Fibroblast of villous mesenchyme (primary cell): ENCODE results near the gene AP1G2. TPM values are rescaled to one million over a fixed set of nuclear protein-coding genes. Genes with fewer than 3 reads are reported as not detected.
"Not testable (repeated sequence)": the region's sequence is repeated elsewhere in the genome, so short reads cannot be mapped to it uniquely, and the experiment has no call there.

ENCODE experiments used
- DNase-seq: peaks from one replicate; pipeline ENCODE4 v3.0.0-alpha.2; 2010; ENCODE audit warnings: low read depth
- H3K4me3 ChIP-seq: 2 replicates; pipeline ENCODE4 v1.5.1; 2011; ENCODE audit warnings: low read depth, mild to moderate bottlenecking, low read length
- total RNA-seq: library from RNA; depleted of rRNA; stranded (reverse); fragments of >200 nt; gene quantifications from 2 replicates; pipeline ENCODE4 v1.2.3, GENCODE V29; 2012
- TF ChIP-seq, protein P1 (sequence below): IDR thresholded peaks from 2 replicates; pipeline ENCODE4 v1.5.1; 2012; ENCODE audit warnings: low read depth, mild to moderate bottlenecking, low read length; ENCODE audit not compliant: insufficient read depth

The AP1G2 gene
- total RNA-seq, 1 donor, result 18.1 TPM

DNA sequence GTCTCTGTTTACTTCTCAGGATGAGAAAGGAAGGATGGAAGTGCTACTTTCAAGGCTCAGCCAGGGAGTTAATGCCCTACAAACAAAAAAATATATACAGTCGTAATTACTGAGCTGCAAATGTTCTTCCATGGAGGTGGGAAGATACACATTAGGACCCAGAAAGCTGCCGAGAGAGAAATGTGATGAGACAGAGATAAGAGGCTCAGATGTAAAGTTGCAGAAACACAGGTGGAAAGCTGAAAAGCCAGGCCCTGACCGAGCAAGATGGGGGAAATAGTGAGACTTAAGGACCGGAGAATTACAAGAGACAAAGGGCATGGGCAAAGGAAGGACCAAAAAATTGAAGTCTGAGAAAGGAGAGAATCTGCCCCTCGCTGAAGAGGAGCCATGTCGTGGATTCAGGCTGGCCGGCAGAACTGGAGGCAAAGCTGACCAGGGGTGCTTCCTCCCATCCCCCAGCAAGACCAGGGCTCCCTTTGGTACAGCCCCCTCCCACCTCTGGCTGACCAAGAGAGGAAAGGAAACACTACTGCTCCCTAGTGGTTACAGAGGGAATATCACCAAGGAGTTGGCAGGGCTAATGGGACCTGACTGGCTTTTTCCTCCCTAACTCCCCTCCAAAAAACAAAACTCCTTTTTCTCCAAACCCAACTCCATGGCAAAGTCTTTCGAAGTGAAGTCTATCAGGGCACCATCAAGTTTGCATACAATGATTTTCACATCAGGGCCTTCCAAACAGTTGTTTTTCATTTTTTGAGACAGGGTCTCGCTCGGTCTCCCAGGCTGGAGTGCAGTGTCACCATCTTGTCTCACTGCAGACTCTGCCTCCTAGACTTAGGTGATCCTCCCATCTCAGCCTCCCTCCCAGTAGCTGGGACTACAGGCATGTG, 28.1 kb downstream of the AP1G2 start:
- DNase-seq, result peak; percentile 41
- H3K4me3 ChIP-seq, result no peak overlapping the region
- TF ChIP-seq, protein P1, sequence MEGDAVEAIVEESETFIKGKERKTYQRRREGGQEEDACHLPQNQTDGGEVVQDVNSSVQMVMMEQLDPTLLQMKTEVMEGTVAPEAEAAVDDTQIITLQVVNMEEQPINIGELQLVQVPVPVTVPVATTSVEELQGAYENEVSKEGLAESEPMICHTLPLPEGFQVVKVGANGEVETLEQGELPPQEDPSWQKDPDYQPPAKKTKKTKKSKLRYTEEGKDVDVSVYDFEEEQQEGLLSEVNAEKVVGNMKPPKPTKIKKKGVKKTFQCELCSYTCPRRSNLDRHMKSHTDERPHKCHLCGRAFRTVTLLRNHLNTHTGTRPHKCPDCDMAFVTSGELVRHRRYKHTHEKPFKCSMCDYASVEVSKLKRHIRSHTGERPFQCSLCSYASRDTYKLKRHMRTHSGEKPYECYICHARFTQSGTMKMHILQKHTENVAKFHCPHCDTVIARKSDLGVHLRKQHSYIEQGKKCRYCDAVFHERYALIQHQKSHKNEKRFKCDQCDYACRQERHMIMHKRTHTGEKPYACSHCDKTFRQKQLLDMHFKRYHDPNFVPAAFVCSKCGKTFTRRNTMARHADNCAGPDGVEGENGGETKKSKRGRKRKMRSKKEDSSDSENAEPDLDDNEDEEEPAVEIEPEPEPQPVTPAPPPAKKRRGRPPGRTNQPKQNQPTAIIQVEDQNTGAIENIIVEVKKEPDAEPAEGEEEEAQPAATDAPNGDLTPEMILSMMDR, result peak; percentile 82

DNA sequence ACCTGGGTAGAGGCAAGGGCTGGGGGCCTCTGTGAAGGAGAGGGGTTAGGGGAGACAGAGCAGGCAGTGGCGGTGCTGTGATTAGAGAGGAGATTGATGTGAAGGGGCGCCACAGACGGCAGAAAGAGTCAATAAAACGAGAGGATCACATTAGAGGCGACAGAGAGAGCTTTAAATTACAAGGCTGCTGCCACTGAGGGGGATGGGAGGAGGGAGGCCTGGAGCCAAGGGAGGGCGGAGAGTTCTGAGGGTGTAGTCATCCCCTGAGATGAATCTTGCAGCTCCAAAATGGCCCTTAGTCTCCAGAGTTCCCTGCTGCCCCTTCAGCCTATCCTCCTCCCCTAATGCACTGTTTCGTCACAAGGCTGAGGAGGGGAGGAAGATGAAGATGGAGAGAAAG, 28.8 kb downstream of the AP1G2 start:
- DNase-seq, result no peak
- H3K4me3 ChIP-seq, result no peak overlapping the region
- TF ChIP-seq, protein P1, result no peak

DNA sequence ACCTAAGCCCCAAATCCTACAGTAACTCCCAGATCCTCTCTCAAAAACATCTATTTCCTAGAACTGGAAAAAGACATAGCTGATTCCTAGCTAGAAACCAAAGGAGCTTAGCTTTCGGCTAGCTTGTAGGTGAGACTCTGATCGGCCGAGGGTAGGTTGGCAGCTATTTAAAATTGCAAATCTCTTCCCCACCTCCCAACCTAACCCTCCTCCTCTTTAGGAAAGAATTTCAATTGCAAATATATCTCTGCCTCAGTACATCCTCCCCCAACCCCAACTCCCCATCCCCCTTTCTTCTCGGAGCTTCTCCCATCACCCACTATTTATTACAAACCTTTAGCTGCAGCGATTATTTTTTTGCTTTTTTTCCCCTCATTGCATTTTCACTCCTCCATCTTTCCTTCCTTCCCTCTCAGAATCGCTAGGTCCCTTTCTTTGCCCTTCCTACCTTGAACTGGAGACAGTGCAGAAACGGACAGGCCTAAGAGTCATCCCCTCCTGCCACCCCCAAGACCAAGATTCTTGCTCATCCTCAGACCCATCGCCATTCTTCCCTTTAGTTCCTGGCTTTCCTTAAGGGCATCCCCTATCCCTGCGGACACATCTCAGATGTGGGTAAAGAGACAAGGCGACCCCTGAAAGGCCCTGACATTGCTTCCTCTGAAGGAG, 29.4 kb downstream of the AP1G2 start:
- TF ChIP-seq, protein P1, result no peak
- no peak overlapping the region for H3K4me3 ChIP-seq
- no peak for DNase-seq

DNA sequence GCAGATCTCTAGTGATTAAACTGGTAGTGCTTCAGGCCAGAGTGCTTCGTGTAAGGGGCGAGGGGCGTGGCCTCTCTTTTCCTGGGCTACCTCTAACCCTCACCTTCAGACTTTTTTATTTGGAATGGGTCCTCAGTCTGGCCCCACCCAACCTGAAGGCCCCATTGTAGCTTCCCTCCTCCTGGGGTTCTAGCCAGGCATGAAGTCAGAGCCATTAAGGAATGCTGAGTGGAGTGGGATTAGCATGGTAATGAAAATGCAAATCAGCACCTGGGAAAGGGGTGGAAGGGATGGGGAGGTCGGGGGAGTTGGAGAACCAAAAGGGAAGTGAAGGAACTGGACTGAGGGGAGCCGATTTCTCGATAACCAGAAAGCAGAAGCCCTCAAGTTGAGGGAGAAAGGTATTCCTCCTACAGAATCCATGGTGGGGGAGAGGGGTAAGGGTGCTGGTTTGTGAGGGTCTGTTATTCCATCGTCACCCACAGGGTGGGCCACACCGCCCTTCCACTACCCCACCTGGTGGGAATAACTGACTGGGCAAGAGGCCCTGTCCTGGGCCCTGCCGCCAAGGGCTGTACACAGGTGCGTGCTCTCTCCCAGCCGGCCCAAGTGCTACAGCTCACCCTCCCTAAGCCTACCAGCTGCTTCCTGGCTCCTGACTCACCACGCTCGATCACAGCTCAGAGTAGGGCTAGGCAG, 30.1 kb downstream of the AP1G2 start:
- TF ChIP-seq, protein P1, result no peak
- DNase-seq, result no peak

DNA sequence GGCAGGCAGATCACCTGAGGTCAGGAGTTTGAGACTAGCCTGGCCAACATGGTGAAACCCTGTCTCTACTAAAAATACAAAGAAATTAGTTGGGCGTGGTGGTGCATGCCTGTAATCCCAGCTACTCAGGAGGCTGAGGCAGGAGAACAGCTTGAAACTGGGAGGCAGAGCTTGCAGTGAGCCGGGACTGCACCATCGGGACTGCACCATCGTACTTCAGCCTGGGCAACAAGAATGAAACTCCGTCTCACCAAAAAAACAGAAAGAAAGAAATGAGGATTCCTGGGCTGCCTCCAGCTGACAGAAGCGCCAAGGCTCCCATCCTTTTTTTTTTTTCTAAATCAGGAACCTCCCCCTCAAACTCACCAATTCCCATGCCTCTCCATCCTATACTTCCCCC, 30.7 kb downstream of the AP1G2 start:
- not testable (repeated sequence) for DNase-seq, H3K4me3 ChIP-seq

More for the DNA sequence above, 30.1 kb downstream of the AP1G2 start:
- no peak overlapping the region for H3K4me3 ChIP-seq

DNA sequence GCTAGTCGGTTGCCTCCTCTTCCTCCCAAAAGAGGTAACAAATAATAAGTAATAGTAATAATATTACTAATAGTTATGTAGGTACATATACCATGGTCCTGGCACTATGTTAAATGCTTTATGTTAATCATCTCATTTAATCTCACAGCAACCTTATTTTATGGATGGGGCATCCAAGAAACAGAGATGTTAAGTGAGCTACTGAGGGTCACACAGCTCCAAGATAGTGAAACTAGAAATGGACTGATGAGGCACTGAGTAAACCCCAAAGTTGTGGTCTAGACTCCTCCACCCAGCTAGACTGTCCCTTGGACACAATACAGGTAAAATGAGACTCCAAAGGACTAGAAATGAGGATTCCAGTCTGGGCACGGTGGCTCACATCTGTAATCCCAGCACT, 31.1 kb downstream of the AP1G2 start:
- no peak overlapping the region for H3K4me3 ChIP-seq
- DNase-seq, result no peak
- TF ChIP-seq, protein P1, result no peak

DNA sequence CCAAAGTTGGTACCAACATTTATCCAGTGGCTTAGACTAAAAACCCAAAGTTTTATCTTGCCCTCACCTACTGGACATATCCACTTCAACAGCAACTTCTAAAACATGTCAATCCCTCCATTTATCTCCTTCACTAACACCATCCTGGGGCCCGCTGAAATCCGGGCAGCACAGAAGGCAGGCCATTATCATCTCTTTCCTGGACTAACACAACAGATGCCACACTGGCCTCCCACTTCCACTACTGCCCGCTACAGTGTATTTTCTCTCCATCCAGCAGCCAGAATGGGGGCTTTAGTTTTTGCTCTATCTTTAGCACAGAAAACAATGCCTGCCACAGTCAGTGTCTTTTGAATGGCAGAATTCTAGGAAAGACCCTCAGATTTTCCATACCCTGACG, 31.6 kb downstream of the AP1G2 start:
- DNase-seq, result no peak
- TF ChIP-seq, protein P1, result no peak
- no peak overlapping the region for H3K4me3 ChIP-seq
